HG03442 (cell line): ENCODE measurements around the gene PDE1C.
"Not testable (repeated sequence)": the region's sequence is repeated elsewhere in the genome, so short reads cannot be mapped to it uniquely, and the experiment has no call there.

Experiments
- ATAC-seq: cut with Tn5 transposase; IDR thresholded peaks from one replicate; pipeline ENCODE4 v1.9.1; 2021; ENCODE audit warnings: mild to moderate bottlenecking, moderate library complexity; ENCODE audit not compliant: unreplicated experiment

PDE1C gene

GRCh38 chr7:31857172-31857571 is 213.0 kb downstream of the PDE1C start:
- no peak for ATAC-seq

- ATAC-seq: no peak
Observed at GRCh38 chr7:31856337-31856736, 213.9 kb downstream of the PDE1C start.

- no peak for ATAC-seq
Observed at GRCh38 chr7:31855530-31855929, 214.7 kb downstream of the PDE1C start.

GRCh38 chr7:31853380-31853779 is 216.8 kb downstream of the PDE1C start:
- ATAC-seq: no peak

GRCh38 chr7:31852462-31852861 is 217.7 kb downstream of the PDE1C start:
- ATAC-seq: no peak

GRCh38 chr7:31851119-31851518 is 219.1 kb downstream of the PDE1C start:
- no peak for ATAC-seq

- ATAC-seq: no peak
Observed at GRCh38 chr7:31850601-31851000, 219.6 kb downstream of the PDE1C start.

GRCh38 chr7:31850066-31850465 is 220.1 kb downstream of the PDE1C start:
- ATAC-seq: no peak

- no peak for ATAC-seq
Observed at GRCh38 chr7:31835471-31835870, 234.7 kb downstream of the PDE1C start.

- ATAC-seq: not testable (repeated sequence)
Observed at GRCh38 chr7:31833625-31834024, 236.6 kb downstream of the PDE1C start.

GRCh38 chr7:31828520-31828919 is 241.7 kb downstream of the PDE1C start:
- no peak for ATAC-seq

- ATAC-seq: no peak
Observed at GRCh38 chr7:31825576-31825975, 244.6 kb downstream of the PDE1C start.

GRCh38 chr7:31819031-31819430 is 251.2 kb downstream of the PDE1C start:
- no peak for ATAC-seq

- no peak for ATAC-seq
Observed at GRCh38 chr7:31816810-31817209, 253.4 kb downstream of the PDE1C start.

GRCh38 chr7:31815796-31816195 is 254.4 kb downstream of the PDE1C start:
- ATAC-seq: no peak

GRCh38 chr7:31814187-31814586 is 256.0 kb downstream of the PDE1C start:
- no peak for ATAC-seq

GRCh38 chr7:31811650-31812461 is 258.4 kb downstream of the PDE1C start:
- ATAC-seq: peak; percentile 67

GRCh38 chr7:31805209-31805818 is 264.9 kb downstream of the PDE1C start:
- peak; percentile 86 for ATAC-seq

GRCh38 chr7:31796375-31796774 is 273.8 kb downstream of the PDE1C start:
- ATAC-seq: no peak

GRCh38 chr7:31794851-31795344 is 275.3 kb downstream of the PDE1C start:
- ATAC-seq: no peak

- ATAC-seq: no peak
Observed at GRCh38 chr7:31791881-31792280, 278.3 kb downstream of the PDE1C start.
